ENCODE results near the gene PNPO. TPM values are rescaled to one million over a fixed set of nuclear protein-coding genes. Genes with fewer than 3 reads are reported as not detected.
A peak's percentile ranks its signal among the peaks of the same experiment; 100 is the strongest.

PNPO gene
- total and polyA plus RNA-seq, 2 experiments from 2014 or later = 20.0 to 44.7 TPM

- Histone ChIP-seq H3K79me2 (ENCODE audit: insufficient read depth) (no peaks in the 10 kb centered on the region), H3F3A (ENCODE audit: insufficient read depth) (no peaks in the 10 kb centered on the region), H3K27me3 (replicated peaks; ENCODE audit: insufficient read depth) (no peaks in the 10 kb centered on the region), H3K4me2 (ENCODE audit: unreplicated experiment) (no peak overlapping the region), H3K4me3 (no peak overlapping the region), H3K9ac (no peak overlapping the region), H4K20me1 (ENCODE audit: insufficient read depth) (no peaks in the 10 kb centered on the region), H2AFZ (no peak overlapping the region), H3K9me2 (ENCODE audit: insufficient read depth) (no peaks in the 10 kb centered on the region), H3K36me3 (ENCODE audit: low read depth) (no peaks in the 10 kb centered on the region), H3K9me3 (ENCODE audit: low read depth) (no peaks in the 10 kb centered on the region), H3K4me1 (ENCODE audit: insufficient read depth) (no peaks in the 10 kb centered on the region), H3K27ac (no peak overlapping the region)
- TF ChIP-seq EZH2phosphoT487 (IDR thresholded peaks at IDR 0.05; ENCODE audit: insufficient read depth, low read depth) (no peak), EZH2 (IDR thresholded peaks at IDR 0.05; ENCODE audit: insufficient read depth, poor library complexity, severe bottlenecking) (no peak)
- 68 to 78% methylated on average over 4 of the region's 4 CpGs for WGBS, 2 experiments (ENCODE audit: low coverage in 1 of 2, low lambda C conversion rate in 2 of 2, missing lambda C conversion rate in 2 of 2)
- in situ Hi-C loops (cut with MboI) = no loop called here
- peak; percentile 12 for DNase-seq
Observed at GRCh38 chr17:47956791-47957590, 15.6 kb downstream of the PNPO start.

GRCh38 chr17:47957591-47958490 lies 16.5 kb downstream of the PNPO start, which contains the start of gene PRR15L:
PRR15L (minus strand) TSS chr17:47957883; CDS start chr17:47953234, 4,649 bp downstream.
- Histone ChIP-seq H3K36me3 (ENCODE audit: low read depth) (no peaks in the 10 kb centered on the region), H3K27me3 (replicated peaks; ENCODE audit: insufficient read depth) (no peaks in the 10 kb centered on the region), H3K4me1 (ENCODE audit: insufficient read depth) (no peaks in the 10 kb centered on the region), H3K9me3 (ENCODE audit: low read depth) (no peaks in the 10 kb centered on the region), H3F3A (ENCODE audit: insufficient read depth) (no peaks in the 10 kb centered on the region), H3K4me2 (ENCODE audit: unreplicated experiment) (no peak within 1 kb of the TSS), H3K9ac (no peak within 1 kb of the TSS), H3K9me2 (ENCODE audit: insufficient read depth) (no peaks in the 10 kb centered on the region), H4K20me1 (ENCODE audit: insufficient read depth) (no peaks in the 10 kb centered on the region), H2AFZ (no peak within 1 kb of the TSS), H3K27ac (no peak within 1 kb of the TSS), H3K4me3 (no peak within 1 kb of the TSS), H3K79me2 (ENCODE audit: insufficient read depth) (no peaks in the 10 kb centered on the region)
- in situ Hi-C loops (cut with MboI) = no loop called here
- no peak for TF ChIP-seq EZH2 (IDR thresholded peaks at IDR 0.05; ENCODE audit: insufficient read depth, poor library complexity, severe bottlenecking)
- TF ChIP-seq EZH2phosphoT487 (IDR thresholded peaks at IDR 0.05; ENCODE audit: insufficient read depth, low read depth) = no peak
- no peak for DNase-seq
- 42 to 48% methylated on average over 15 to 16 of the region's 16 CpGs for WGBS, 2 experiments (ENCODE audit: low coverage in 1 of 2, low lambda C conversion rate in 2 of 2, missing lambda C conversion rate in 2 of 2)

GRCh38 chr17:47959825-47960655 lies 18.7 kb downstream of the PNPO start:
- 64 to 67% methylated on average over 8 of the region's 8 CpGs for WGBS, 2 experiments (ENCODE audit: low coverage in 1 of 2, low lambda C conversion rate in 2 of 2, missing lambda C conversion rate in 2 of 2)
- DNase-seq = no peak

GRCh38 chr17:47961406-47961805 lies 20.0 kb downstream of the PNPO start:
- DNase-seq = no peak
- no peak overlapping the region for H3K4me2 ChIP-seq (ENCODE audit: unreplicated experiment)
- in situ Hi-C loops (cut with MboI) = no loop called here
- H3F3A ChIP-seq (ENCODE audit: insufficient read depth) = no peaks in the 10 kb centered on the region
- H3K79me2 ChIP-seq (ENCODE audit: insufficient read depth) = no peaks in the 10 kb centered on the region
- no peaks in the 10 kb centered on the region for H3K9me2 ChIP-seq (ENCODE audit: insufficient read depth)
- H3K4me1 ChIP-seq (ENCODE audit: insufficient read depth) = no peaks in the 10 kb centered on the region
- no peaks in the 10 kb centered on the region for H3K36me3 ChIP-seq (ENCODE audit: low read depth)
- WGBS, 2 experiments (ENCODE audit: low coverage in 1 of 2, low lambda C conversion rate in 2 of 2, missing lambda C conversion rate in 2 of 2) = 75 to 82% methylated on average over 6 of the region's 6 CpGs
- H2AFZ ChIP-seq = no peak overlapping the region
- H3K9me3 ChIP-seq (ENCODE audit: low read depth) = no peaks in the 10 kb centered on the region
- H3K9ac ChIP-seq = no peak overlapping the region
- TF ChIP-seq EZH2phosphoT487 (IDR thresholded peaks at IDR 0.05; ENCODE audit: insufficient read depth, low read depth) (no peak), EZH2 (IDR thresholded peaks at IDR 0.05; ENCODE audit: insufficient read depth, poor library complexity, severe bottlenecking) (no peak)
- H3K4me3 ChIP-seq = no peak overlapping the region
- no peaks in the 10 kb centered on the region for H4K20me1 ChIP-seq (ENCODE audit: insufficient read depth)
- no peak overlapping the region for H3K27ac ChIP-seq
- H3K27me3 ChIP-seq (replicated peaks; ENCODE audit: insufficient read depth) = no peaks in the 10 kb centered on the region

More at GRCh38 chr17:47959825-47960655, 18.7 kb downstream of the PNPO start:
- no peaks in the 10 kb centered on the region for H3F3A ChIP-seq (ENCODE audit: insufficient read depth)
- no peak overlapping the region for H3K27ac ChIP-seq
- no peaks in the 10 kb centered on the region for H3K79me2 ChIP-seq (ENCODE audit: insufficient read depth)
- in situ Hi-C loops (cut with MboI) = no loop called here
- H3K4me3 ChIP-seq = no peak overlapping the region
- H4K20me1 ChIP-seq (ENCODE audit: insufficient read depth) = no peaks in the 10 kb centered on the region
- H3K9ac ChIP-seq = no peak overlapping the region
- H3K9me3 ChIP-seq (ENCODE audit: low read depth) = no peaks in the 10 kb centered on the region
- TF ChIP-seq EZH2phosphoT487 (IDR thresholded peaks at IDR 0.05; ENCODE audit: insufficient read depth, low read depth) (no peak), EZH2 (IDR thresholded peaks at IDR 0.05; ENCODE audit: insufficient read depth, poor library complexity, severe bottlenecking) (no peak)
- H3K4me1 ChIP-seq (ENCODE audit: insufficient read depth) = no peaks in the 10 kb centered on the region
- H3K27me3 ChIP-seq (replicated peaks; ENCODE audit: insufficient read depth) = no peaks in the 10 kb centered on the region
- H3K36me3 ChIP-seq (ENCODE audit: low read depth) = no peaks in the 10 kb centered on the region
- H3K4me2 ChIP-seq (ENCODE audit: unreplicated experiment) = no peak overlapping the region
- H3K9me2 ChIP-seq (ENCODE audit: insufficient read depth) = no peaks in the 10 kb centered on the region
- H2AFZ ChIP-seq = no peak overlapping the region
